IMR-90 (cell line): Measurements from ENCODE around the gene EYS. TPM values are rescaled to one million over a fixed set of nuclear protein-coding genes. Genes with fewer than 3 reads are reported as not detected.

Experiments
- ATAC-seq: fragments of 200-7000 bp; cut with Tn5 transposase; 2 replicates; pipeline ENCODE4 v1.9.1; 2020; ENCODE audit warnings: low read depth, mild to moderate bottlenecking, moderate library complexity
- BruUV-seq: library from RNA; stranded (reverse); fragments of 400-500 nt; replicated peaks from 2 replicates; lab custom pipeline; 2021; lab: Mats Ljungman, UMichigan
- CTCF ChIA-PET: fragments of 300-600 bp; formaldehyde crosslinking; extraction: SDS; loops from one replicate; lab custom pipeline; 2021; ENCODE audit warnings: antibody characterized with exemption; lab: Yijun Ruan, JAX
- POLR2A ChIA-PET: fragments of 300-600 bp; sonication (Branson Sonifier 250); formaldehyde crosslinking; loops from one replicate; lab custom pipeline; 2022; ENCODE audit warnings: antibody characterized with exemption; ENCODE audit not compliant: unreplicated experiment; lab: Charles Lee
- DNase-seq: peaks from one replicate; pipeline ENCODE4 v3.0.0; 2013
- H2AFZ ChIP-seq: replicated peaks from 2 replicates; pipeline ENCODE3; 2013; ENCODE audit warnings: low read length, mild to moderate bottlenecking; ENCODE audit not compliant: poor library complexity
- H2AK5ac ChIP-seq: 2 replicates; pipeline ENCODE4 v1.6.1; 2013; ENCODE audit warnings: low read depth, low read length, inconsistent platforms
- H2AK9ac ChIP-seq: replicated peaks from 2 replicates; pipeline ENCODE3; 2013; ENCODE audit warnings: mild to moderate bottlenecking, low read depth, low read length, moderate library complexity; ENCODE audit not compliant: poor library complexity
- H2BK120ac ChIP-seq: 2 replicates; pipeline ENCODE4 v1.6.1; 2013; ENCODE audit warnings: low read depth, low read length, inconsistent platforms
- H2BK15ac ChIP-seq: 3 replicates; pipeline ENCODE4 v1.6.1; 2013; ENCODE audit warnings: low read depth, low read length, inconsistent platforms
- H2BK20ac ChIP-seq: 2 replicates; pipeline ENCODE4 v1.6.1; 2013; ENCODE audit warnings: low read depth, mild to moderate bottlenecking, inconsistent platforms, low read length, moderate library complexity
- H2BK5ac ChIP-seq: 2 replicates; pipeline ENCODE4 v1.6.1; 2013; ENCODE audit warnings: mild to moderate bottlenecking, low read depth, low read length, inconsistent platforms; ENCODE audit not compliant: poor library complexity, severe bottlenecking
- H3K14ac ChIP-seq: replicated peaks from 2 replicates; pipeline ENCODE4 v1.6.1; 2013; ENCODE audit warnings: low read depth, low read length, inconsistent platforms
- H3K18ac ChIP-seq: 2 replicates; pipeline ENCODE4 v1.6.1; 2013; ENCODE audit warnings: low read depth, low read length, control low read depth
- H3K23ac ChIP-seq: 2 replicates; pipeline ENCODE4 v1.6.1; 2013; ENCODE audit warnings: low read depth, low read length, inconsistent platforms
- H3K27ac ChIP-seq: 2 replicates; pipeline ENCODE4 v1.5.1; 2013; ENCODE audit warnings: mild to moderate bottlenecking, control low read depth, low read length; ENCODE audit not compliant: insufficient read depth
- H3K27me3 ChIP-seq: 2 replicates; pipeline ENCODE4 v1.6.1; 2013; ENCODE audit warnings: low read length; ENCODE audit not compliant: control insufficient read depth, insufficient read depth
- H3K36me3 ChIP-seq: 2 replicates; pipeline ENCODE4 v1.6.1; 2013; ENCODE audit warnings: low read length, mixed read lengths; ENCODE audit not compliant: control insufficient read depth, insufficient read depth
- H3K4ac ChIP-seq: 2 replicates; pipeline ENCODE4 v1.6.1; 2013; ENCODE audit warnings: low read depth, low read length, inconsistent platforms
- H3K4me1 ChIP-seq: 2 replicates; pipeline ENCODE4 v1.6.1; 2013; ENCODE audit warnings: low read length, mixed read lengths; ENCODE audit not compliant: control insufficient read depth, insufficient read depth
- H3K4me2 ChIP-seq: 2 replicates; pipeline ENCODE4 v1.6.1; 2013; ENCODE audit warnings: low read depth, mild to moderate bottlenecking, control low read depth, low read length, moderate library complexity
- H3K4me3 ChIP-seq: 2 replicates; pipeline ENCODE4 v1.5.1; 2013; ENCODE audit warnings: low read depth, mild to moderate bottlenecking, control low read depth, low read length, moderate library complexity; ENCODE audit not compliant: insufficient read depth
- H3K56ac ChIP-seq: 2 replicates; pipeline ENCODE4 v1.6.1; 2013; ENCODE audit warnings: low read length, inconsistent platforms; ENCODE audit not compliant: insufficient read depth; ENCODE audit errors: extremely low read depth
- H3K79me1 ChIP-seq, 2 experiments: 2 replicates each; pipeline ENCODE4 v1.6.1; 2013; ENCODE audit warnings: low read length in 2 of 2, inconsistent platforms in 1 of 2, low read depth in 1 of 2
- H3K9ac ChIP-seq: 2 replicates; pipeline ENCODE4 v1.6.1; 2013; ENCODE audit warnings: low read depth, low read length, control low read depth
- H3K9me1 ChIP-seq: 2 replicates; pipeline ENCODE4 v1.6.1; 2013; ENCODE audit warnings: low read length, inconsistent platforms; ENCODE audit not compliant: insufficient read depth
- H3K9me3 ChIP-seq: 2 replicates; pipeline ENCODE4 v1.6.1; 2013; ENCODE audit warnings: low read length; ENCODE audit not compliant: control insufficient read depth, insufficient read depth
- H4K20me1 ChIP-seq: 2 replicates; pipeline ENCODE4 v1.6.1; 2013; ENCODE audit warnings: low read length, inconsistent platforms; ENCODE audit not compliant: insufficient read depth
- H4K5ac ChIP-seq: 2 replicates; pipeline ENCODE4 v1.6.1; 2013; ENCODE audit warnings: mild to moderate bottlenecking, low read depth, low read length, control low read depth
- H4K8ac ChIP-seq, 2 experiments: 2 replicates each; pipeline ENCODE4 v1.6.1; 2013; ENCODE audit warnings: low read depth in 2 of 2, low read length in 2 of 2, control low read depth in 1 of 2, inconsistent platforms in 1 of 2
- H4K91ac ChIP-seq: 2 replicates; pipeline ENCODE4 v1.6.1; 2013; ENCODE audit warnings: low read depth, low read length, inconsistent platforms; ENCODE audit not compliant: insufficient read depth
- BHLHE40 ChIP-seq: fragments of 150-350 bp; IDR thresholded peaks from 2 replicates; pipeline ENCODE4 v1.6.1; 2016; ENCODE audit warnings: mild to moderate bottlenecking, low read depth, low read length
- FOS ChIP-seq: fragments of 150-350 bp; IDR thresholded peaks from 2 replicates; pipeline ENCODE4 v1.6.1; 2016; ENCODE audit warnings: low read depth, low read length
- NFE2L2 ChIP-seq: fragments of 150-350 bp; IDR thresholded peaks from 2 replicates; pipeline ENCODE4 v1.6.1; 2016; ENCODE audit warnings: low read depth, mild to moderate bottlenecking, low read length
- POLR2A ChIP-seq: IDR thresholded peaks from 2 replicates; pipeline ENCODE4 v1.6.1; 2012; ENCODE audit warnings: mild to moderate bottlenecking, low read depth, low read length
- RCOR1 ChIP-seq: IDR thresholded peaks from 2 replicates; pipeline ENCODE4 v1.6.1; 2012; ENCODE audit warnings: mild to moderate bottlenecking, low read length, improper control_type of control experiment; ENCODE audit not compliant: insufficient replicate concordance
- SMC3 ChIP-seq: fragments of 150-350 bp; IDR thresholded peaks from 2 replicates; pipeline ENCODE4 v1.6.1; 2016; ENCODE audit warnings: low read depth, mild to moderate bottlenecking, antibody characterized with exemption, low read length, moderate library complexity
- WGBS, 2 experiments: methylation state at CpG; one replicate each; pipeline versions ENCODE4 v1.1.5 to v1.1.7; 2013; ENCODE audit warnings: missing lambda C conversion rate in 2 of 2; ENCODE audit not compliant: insufficient read length in 1 of 2; ENCODE audit errors: extremely low coverage in 2 of 2; 5-methylcytosine and 5-hydroxymethylcytosine counted together
- dilution Hi-C: fragments of 300-500 bp; cut with HindIII; formaldehyde crosslinking; loops from one replicate; pipeline ENCODE4 v1.14.3; 2018; ENCODE audit warnings: low sequenced_read_pairs; ENCODE audit not compliant: unreplicated experiment
- in situ Hi-C: fragments of 300-500 bp; cut with MboI; formaldehyde crosslinking; loops from 3 replicates; pipeline ENCODE4 v1.14.3; 2019; ENCODE audit warnings: low sequenced_read_pairs, inconsistent platforms, mixed read lengths
- intact Hi-C: fragments of 100-400 bp; cut with micrococcal nuclease; formaldehyde crosslinking; loops from 2 replicates; pipeline ENCODE4 v1.10.0; 2022
- polyA plus RNA-seq, 3 experiments: library from polyadenylated mRNA; depleted of rRNA; stranded (reverse); fragments of >200 nt; gene quantifications; 2 replicates each; pipeline ENCODE4 v1.2.3, GENCODE V29; 2012; ENCODE audit warnings: low replicate concordance in 1 of 3
- total RNA-seq: library from RNA; depleted of rRNA; stranded (reverse); fragments of >200 nt; gene quantifications from 2 replicates; pipeline ENCODE4 v1.2.3, GENCODE V29; 2012
- TF ChIP-seq, protein P1 (sequence below): conservative IDR thresholded peaks from 2 replicates; pipeline ENCODE4 v1.5.1; 2012; ENCODE audit warnings: mild to moderate bottlenecking, low read depth, low read length, improper control_type of control experiment

Gene EYS
- total and polyA plus RNA-seq, 2 of the 4 experiments (the other 2 are of a cell fraction) = under 0.01 TPM; not detected in 1

DNA sequence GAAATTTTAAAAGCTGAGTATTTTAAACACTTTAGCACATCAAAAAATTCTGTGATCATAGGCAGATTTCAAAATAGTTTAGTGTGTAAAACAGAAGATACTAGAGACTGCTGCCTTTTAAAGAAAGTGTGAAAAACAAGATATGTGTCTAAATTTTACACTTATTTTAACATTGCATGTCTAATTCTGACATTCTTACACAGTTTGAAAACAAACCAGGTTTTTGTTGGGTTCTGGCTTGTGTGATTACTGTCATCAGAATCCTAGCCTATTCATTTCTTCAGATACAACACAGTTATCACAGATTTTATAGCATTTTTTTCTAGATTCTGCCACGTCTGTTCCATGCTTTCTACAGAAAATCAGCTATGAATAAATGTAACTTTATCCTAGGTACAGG, 257.1 kb downstream of the EYS start:
- in situ Hi-C loops (no loop called here), dilution Hi-C loops (no loop called here), intact Hi-C loops (no loop called here)
- no peak overlapping the region for H3K27ac ChIP-seq
- no peak overlapping the region for H3K56ac ChIP-seq
- no peak overlapping the region for H4K8ac ChIP-seq
- H3K4ac ChIP-seq = no peak overlapping the region
- H4K5ac ChIP-seq = no peak overlapping the region
- no peak overlapping the region for H3K9ac ChIP-seq
- no peak overlapping the region for H3K4me2 ChIP-seq
- no peak overlapping the region for H2BK15ac ChIP-seq
- H4K91ac ChIP-seq = no peak overlapping the region
- BruUV-seq = no TSS peak
- H4K20me1 ChIP-seq = no peaks in the 10 kb centered on the region
- no peak overlapping the region for H2BK5ac ChIP-seq
- H2AFZ ChIP-seq = no peak overlapping the region
- no peaks in the 10 kb centered on the region for H3K36me3 ChIP-seq
- no peaks in the 10 kb centered on the region; the same call in 1 of the 2 replicates for H3K9me3 ChIP-seq
- H3K79me1 ChIP-seq = no peaks in the 10 kb centered on the region
- ChIA-PET POLR2A (no interaction called here), CTCF (no interaction called here)
- H3K23ac ChIP-seq = no peak overlapping the region
- H3K4me3 ChIP-seq = no peak overlapping the region
- no peak overlapping the region for H3K18ac ChIP-seq
- no peak overlapping the region for H3K14ac ChIP-seq
- no peaks in the 10 kb centered on the region for H3K4me1 ChIP-seq
- no peak for ATAC-seq
- H3K27me3 ChIP-seq = no peaks in the 10 kb centered on the region
- H2BK20ac ChIP-seq = no peak overlapping the region
- H2AK9ac ChIP-seq = no peak overlapping the region
- H2AK5ac ChIP-seq = no peak overlapping the region
- H3K9me1 ChIP-seq = no peaks in the 10 kb centered on the region
- TF ChIP-seq RCOR1 (no peak), BHLHE40 (no peak), NFE2L2 (no peak), POLR2A (no peak), FOS (no peak), SMC3 (no peak)
- TF ChIP-seq, protein P1, sequence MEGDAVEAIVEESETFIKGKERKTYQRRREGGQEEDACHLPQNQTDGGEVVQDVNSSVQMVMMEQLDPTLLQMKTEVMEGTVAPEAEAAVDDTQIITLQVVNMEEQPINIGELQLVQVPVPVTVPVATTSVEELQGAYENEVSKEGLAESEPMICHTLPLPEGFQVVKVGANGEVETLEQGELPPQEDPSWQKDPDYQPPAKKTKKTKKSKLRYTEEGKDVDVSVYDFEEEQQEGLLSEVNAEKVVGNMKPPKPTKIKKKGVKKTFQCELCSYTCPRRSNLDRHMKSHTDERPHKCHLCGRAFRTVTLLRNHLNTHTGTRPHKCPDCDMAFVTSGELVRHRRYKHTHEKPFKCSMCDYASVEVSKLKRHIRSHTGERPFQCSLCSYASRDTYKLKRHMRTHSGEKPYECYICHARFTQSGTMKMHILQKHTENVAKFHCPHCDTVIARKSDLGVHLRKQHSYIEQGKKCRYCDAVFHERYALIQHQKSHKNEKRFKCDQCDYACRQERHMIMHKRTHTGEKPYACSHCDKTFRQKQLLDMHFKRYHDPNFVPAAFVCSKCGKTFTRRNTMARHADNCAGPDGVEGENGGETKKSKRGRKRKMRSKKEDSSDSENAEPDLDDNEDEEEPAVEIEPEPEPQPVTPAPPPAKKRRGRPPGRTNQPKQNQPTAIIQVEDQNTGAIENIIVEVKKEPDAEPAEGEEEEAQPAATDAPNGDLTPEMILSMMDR = no peak
- no CpG with 5 or more reads among the region's 1 CpG for WGBS, 2 experiments
- DNase-seq = no peak
- no peak overlapping the region for H2BK120ac ChIP-seq
